ENCODE measurements around the gene MYO1G. TPM values are rescaled to one million over a fixed set of nuclear protein-coding genes. Genes with fewer than 3 reads are reported as not detected.

The MYO1G gene
- total and polyA plus RNA-seq, 9 of the 15 experiments (the other 6 are each of a cell fraction or from before 2014, with no cell fraction given), result 0.03 to 0.62 (median 0.13) TPM; not detected in 1

DNA sequence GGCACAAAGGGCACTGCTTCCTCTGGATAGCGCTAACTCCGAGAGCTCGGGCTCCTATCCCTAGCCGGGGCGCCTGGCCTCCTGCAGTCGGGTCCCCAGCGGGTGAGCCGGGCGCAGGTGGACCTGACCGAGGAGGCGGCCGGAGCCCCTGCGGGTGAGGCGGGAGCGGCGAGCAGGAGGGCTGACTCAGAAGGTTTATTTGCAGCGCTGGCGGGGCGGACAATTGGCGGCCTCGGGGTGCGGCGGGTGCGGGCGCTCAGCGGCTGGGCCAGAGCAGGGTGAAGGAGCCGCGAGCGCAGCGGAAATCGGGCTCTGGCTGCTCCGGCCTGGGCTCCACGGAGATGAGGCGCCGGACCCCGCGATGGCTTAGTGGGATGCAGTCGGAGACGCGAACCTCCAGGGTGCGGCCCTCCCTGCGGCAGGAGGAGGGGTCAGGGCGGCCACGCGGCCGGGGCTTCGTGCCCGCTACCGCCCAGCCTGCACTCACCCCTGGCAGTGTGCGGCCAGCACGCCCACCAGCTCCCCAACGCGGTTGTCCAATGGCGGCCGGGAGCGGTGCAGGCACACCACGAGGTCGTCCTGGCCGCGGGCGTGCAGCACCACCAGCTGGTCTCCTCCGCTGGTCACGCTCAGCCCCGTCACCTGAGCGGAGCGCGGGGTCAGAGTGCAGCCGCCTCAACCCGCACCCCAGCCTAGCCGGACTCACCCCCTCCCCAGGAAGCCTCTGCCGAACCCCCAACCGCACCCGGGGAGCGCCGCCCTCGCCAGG, 16.1 kb downstream of the MYO1G start:
- H3K4me1 ChIP-seq (replicated peaks in 1 of 2; ENCODE audit: control insufficient read depth in 2 of 2, insufficient read depth in 2 of 2, low read length in 2 of 2), result peaks cover 18 to 41% of the 10 kb centered on the region in 2 experiments
- H3K4me3 ChIP-seq, result no peak overlapping the region
- no peak for DNase-seq (ENCODE audit: extremely low read depth in 1 of 4, low spot score in 3 of 4)
- no peak for FAIRE-seq
- no peaks in the 10 kb centered on the region for H3K36me3 ChIP-seq (ENCODE audit: control insufficient read depth, insufficient read depth, low read length)
- intact Hi-C loops (cut with micrococcal nuclease), result no loop called here
- in situ Hi-C loops (cut with MboI), result no loop called here
- H3K79me2 ChIP-seq (ENCODE audit: control insufficient read depth, insufficient read depth, low read length), result no peaks in the 10 kb centered on the region
- no TSS peak for BruUV-seq (replicated peaks)
- no peaks in the 10 kb centered on the region for H4K20me1 ChIP-seq (replicated peaks; ENCODE audit: control insufficient read depth, insufficient read depth, low read length)
- H2AFZ ChIP-seq (ENCODE audit: low read depth, low read length), result no peak overlapping the region
- H3K9ac ChIP-seq (ENCODE audit: insufficient read depth in 1 of 2, low read depth in 2 of 2, low read length in 2 of 2), result no peak overlapping the region
- H3K9me3 ChIP-seq (replicated peaks; ENCODE audit: control insufficient read depth, insufficient read depth, low read depth, low read length), result no peaks in the 10 kb centered on the region
- H3K9me1 ChIP-seq (ENCODE audit: control insufficient read depth, insufficient read depth, low read length), result peaks cover 5% of the 10 kb centered on the region
- no peak overlapping the region for H3K27ac ChIP-seq (ENCODE audit: extremely low read depth, low read depth, low read length)
- POLR2A ChIA-PET, result interaction anchor here (0.6 kb wide), 1 partner anchor 12 kb away, joined by 3 read pairs; no protein-coding TSS in a partner anchor
- TF ChIP-seq FOXA1 (IDR thresholded peaks at IDR 0.05; ENCODE audit: borderline replicate concordance), result no peak
- TF ChIP-seq, protein P1, sequence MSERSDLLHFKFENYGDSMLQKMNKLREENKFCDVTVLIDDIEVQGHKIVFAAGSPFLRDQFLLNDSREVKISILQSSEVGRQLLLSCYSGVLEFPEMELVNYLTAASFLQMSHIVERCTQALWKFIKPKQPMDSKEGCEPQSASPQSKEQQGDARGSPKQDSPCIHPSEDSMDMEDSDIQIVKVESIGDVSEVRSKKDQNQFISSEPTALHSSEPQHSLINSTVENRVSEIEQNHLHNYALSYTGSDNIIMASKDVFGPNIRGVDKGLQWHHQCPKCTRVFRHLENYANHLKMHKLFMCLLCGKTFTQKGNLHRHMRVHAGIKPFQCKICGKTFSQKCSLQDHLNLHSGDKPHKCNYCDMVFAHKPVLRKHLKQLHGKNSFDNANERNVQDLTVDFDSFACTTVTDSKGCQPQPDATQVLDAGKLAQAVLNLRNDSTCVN (CRISPR knock-in tag; IDR thresholded peaks at IDR 0.05), result no peak
- TF ChIP-seq, protein P2, sequence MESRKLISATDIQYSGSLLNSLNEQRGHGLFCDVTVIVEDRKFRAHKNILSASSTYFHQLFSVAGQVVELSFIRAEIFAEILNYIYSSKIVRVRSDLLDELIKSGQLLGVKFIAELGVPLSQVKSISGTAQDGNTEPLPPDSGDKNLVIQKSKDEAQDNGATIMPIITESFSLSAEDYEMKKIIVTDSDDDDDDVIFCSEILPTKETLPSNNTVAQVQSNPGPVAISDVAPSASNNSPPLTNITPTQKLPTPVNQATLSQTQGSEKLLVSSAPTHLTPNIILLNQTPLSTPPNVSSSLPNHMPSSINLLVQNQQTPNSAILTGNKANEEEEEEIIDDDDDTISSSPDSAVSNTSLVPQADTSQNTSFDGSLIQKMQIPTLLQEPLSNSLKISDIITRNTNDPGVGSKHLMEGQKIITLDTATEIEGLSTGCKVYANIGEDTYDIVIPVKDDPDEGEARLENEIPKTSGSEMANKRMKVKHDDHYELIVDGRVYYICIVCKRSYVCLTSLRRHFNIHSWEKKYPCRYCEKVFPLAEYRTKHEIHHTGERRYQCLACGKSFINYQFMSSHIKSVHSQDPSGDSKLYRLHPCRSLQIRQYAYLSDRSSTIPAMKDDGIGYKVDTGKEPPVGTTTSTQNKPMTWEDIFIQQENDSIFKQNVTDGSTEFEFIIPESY (CRISPR knock-in tag; IDR thresholded peaks at IDR 0.05), result peak; percentile 94
- no peak for TF ChIP-seq CREBBP (IDR thresholded peaks at IDR 0.05; ENCODE audit: low read depth, low read length)
- TF ChIP-seq STAG1 (CRISPR knock-in tag; IDR thresholded peaks at IDR 0.05; ENCODE audit: borderline replicate concordance), result no peak
- 0 out of 2 replicates have a peak, but pooled peaks have one; percentile 45 for TF ChIP-seq HNRNPL (IDR thresholded peaks at IDR 0.05; ENCODE audit: low read depth, low read length)
- no peaks in the 10 kb centered on the region for H3K27me3 ChIP-seq (ENCODE audit: control insufficient read depth in 2 of 2, insufficient read depth in 2 of 2, low read length in 2 of 2)
- CTCF ChIA-PET (ENCODE audit: low intra/inter-chr PET ratio), result no interaction called here
- no peak overlapping the region for H3K4me2 ChIP-seq (ENCODE audit: insufficient read depth, low read length)
- ATAC-seq, result no peak
- WGBS (ENCODE audit: insufficient coverage, low coverage, missing lambda C conversion rate), result 91% methylated on average over 12 of the region's 76 CpGs
